Cardiac fibroblast (primary cell): ENCODE data around the gene TMEM179.

Experiments used
- DNase-seq, 2 donors: peaks; one replicate each; pipeline versions ENCODE4 v3.0.0 to v3.0.0-alpha.2; 2010; ENCODE audit warnings: low read depth in 2 of 2
- H3K4me3 ChIP-seq, 2 donors: replicated peaks in 1 of 2; 1 replicate in 1 of 2; 2 replicates in 1 of 2; pipeline ENCODE4 v1.5.1; 2011; ENCODE audit warnings: low read depth in 2 of 2, low read length in 2 of 2, mild to moderate bottlenecking in 2 of 2, moderate library complexity in 1 of 2
- TF ChIP-seq, protein P1 (sequence below): IDR thresholded peaks from one replicate; pipeline ENCODE4 v1.5.1; 2011; ENCODE audit warnings: low read depth, mild to moderate bottlenecking, low read length, inconsistent platforms

The TMEM179 gene

DNA sequence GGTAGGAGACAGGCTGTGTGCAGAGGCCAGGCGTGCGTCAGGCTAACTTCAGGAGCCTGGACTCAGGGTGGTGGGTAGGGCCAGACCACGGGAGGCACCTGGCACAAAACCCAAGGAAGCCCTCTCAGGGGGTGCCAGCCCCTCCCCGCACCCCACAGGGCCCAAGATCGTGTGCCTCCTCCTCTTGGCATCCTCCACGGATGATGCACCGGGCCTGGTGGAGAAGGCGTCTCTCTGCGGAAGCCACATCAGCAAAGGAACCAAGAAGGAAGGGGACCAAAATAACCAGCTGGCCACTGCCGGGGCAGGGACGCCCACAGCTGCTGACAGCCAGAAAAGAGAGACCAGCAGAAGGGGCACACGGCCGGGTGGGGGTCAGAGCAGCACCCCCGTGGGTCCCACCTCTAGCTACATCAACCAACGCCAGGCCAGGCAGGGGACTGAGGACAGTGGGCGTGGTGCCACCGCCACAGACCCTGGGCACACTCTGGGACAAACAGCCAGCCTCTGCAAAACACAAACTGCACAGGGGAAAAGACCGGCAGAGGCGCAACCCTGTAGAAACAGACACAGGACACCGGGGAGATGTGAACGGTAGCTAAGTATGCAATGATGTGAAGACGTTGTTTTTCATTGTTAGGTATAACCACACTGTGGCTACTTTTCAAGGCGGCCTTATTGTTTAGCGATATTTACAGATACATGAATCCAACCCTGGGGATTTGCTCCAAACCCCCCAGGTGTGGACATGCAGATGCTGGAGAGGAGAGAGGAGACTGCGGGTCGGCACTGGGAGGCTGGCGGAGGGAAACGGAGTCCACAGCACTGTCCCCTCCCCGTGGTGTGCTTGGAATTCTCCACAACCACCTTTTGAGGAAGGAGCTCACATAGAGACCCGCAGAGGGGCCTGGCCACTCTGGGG is 51.1 kb downstream of the TMEM179 start:
- no peak overlapping the region for H3K4me3 ChIP-seq
- TF ChIP-seq, protein P1, sequence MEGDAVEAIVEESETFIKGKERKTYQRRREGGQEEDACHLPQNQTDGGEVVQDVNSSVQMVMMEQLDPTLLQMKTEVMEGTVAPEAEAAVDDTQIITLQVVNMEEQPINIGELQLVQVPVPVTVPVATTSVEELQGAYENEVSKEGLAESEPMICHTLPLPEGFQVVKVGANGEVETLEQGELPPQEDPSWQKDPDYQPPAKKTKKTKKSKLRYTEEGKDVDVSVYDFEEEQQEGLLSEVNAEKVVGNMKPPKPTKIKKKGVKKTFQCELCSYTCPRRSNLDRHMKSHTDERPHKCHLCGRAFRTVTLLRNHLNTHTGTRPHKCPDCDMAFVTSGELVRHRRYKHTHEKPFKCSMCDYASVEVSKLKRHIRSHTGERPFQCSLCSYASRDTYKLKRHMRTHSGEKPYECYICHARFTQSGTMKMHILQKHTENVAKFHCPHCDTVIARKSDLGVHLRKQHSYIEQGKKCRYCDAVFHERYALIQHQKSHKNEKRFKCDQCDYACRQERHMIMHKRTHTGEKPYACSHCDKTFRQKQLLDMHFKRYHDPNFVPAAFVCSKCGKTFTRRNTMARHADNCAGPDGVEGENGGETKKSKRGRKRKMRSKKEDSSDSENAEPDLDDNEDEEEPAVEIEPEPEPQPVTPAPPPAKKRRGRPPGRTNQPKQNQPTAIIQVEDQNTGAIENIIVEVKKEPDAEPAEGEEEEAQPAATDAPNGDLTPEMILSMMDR, result no peak
- DNase-seq, result no peak

DNA sequence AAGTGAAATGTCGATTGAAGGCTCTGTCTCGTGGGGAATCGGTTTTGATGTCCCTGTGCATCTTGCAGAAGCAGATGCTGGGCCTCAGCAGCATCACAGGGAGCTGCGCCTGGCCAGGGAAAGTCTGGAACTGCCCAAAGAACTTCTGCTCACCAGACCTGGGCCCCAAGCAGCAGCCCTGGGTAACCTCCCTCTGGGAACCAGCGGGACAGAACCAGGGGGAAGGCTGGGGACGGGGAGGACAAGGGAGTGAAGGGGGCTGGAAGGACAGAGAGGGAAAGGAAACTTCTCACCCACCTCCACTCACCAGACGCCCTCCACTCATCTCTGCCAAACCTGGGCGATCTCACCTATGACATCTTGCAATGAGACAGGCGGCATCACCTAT is 51.8 kb downstream of the TMEM179 start:
- DNase-seq, result no peak

DNA sequence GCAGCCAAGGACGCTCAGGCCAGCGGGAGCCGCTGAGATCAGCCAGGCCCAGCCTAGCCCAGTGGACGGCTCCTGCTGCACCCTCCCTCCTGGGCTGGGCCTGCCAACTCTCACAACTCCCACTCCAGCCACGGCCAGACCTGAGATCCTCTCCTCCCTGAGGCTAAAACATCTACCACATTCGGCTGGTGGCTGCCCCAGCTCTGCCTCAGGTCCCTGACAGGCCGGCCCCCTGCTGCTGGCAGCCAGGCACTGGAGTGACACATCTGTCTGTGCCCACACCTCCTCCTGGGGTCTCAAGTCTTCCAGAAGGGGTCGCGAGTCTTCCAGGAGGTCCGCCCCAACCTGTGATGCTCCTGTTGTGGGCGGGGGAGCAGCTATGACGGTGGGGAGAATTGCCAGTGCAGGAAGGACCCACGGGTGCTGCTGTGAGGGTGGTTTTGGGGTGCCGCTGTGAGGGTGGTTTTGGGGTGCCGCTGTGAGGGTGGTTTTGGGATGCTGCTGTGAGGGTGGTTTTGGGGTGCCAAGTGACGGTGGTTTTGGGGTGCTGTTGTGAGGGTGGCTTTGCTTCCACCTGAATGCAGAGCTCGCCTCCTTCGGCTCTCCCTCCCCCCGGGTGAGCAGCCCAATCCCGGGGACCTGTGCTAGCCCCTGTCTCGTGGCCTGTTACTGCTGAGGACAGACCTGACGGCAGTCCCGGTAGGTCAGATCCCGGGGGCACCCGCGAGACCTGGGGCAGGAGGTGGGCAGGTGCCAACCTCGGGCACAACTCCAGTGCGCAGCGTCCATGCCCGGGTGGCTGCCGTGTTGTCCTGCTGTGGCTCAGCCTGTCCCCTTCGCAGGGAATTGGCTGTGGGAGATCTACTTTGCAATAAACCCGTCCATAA is 52.5 kb downstream of the TMEM179 start:
- no peak for DNase-seq
- TF ChIP-seq, protein P1, result no peak

More for the DNA sequence above, 51.8 kb downstream of the TMEM179 start:
- TF ChIP-seq, protein P1, result no peak
- no peak overlapping the region for H3K4me3 ChIP-seq

DNA sequence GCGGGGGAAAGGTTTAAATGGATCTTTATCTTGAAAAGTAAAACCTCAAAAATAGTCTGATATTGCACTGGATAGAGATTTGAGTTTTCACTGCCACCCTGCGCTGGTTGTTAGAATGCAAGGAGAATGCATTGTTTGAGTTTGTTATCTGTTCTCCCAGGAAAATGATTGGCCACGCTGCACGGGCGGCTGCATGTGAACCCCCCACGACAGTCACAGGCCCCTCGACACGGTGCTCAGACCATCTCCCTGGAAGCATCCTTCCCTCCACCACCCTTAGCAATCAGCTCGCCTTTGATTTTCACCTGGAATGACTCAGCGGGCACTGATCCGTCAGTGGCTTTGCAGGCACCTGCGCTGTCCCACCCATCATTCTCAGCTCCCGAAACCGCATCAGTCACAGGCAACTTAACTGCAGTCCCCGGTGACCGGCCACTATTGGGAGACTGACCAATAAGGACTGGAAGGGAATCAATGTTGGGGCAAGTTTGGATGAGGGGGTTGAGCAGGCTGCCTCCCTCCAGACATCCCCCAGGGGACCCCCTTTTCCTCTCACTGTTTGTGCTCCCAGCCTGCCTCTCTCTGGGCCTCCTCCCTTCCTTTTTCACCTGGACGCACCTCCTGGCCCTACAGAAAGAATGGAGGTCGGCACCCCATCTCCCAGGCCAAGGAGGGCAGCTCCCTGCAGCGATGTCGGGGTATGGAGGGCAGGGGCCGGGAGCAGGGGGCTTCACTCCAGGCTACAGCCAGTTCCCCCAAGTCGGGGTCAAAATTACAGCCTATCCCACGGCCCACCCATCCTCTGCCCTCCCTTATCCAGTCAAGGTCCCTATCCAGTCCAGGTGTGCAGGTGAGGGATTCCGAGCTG is 53.5 kb downstream of the TMEM179 start:
- no peak overlapping the region for H3K4me3 ChIP-seq
- TF ChIP-seq, protein P1, result no peak
- no peak for DNase-seq

More for the DNA sequence above, 52.5 kb downstream of the TMEM179 start:
- H3K4me3 ChIP-seq, result no peak overlapping the region

DNA sequence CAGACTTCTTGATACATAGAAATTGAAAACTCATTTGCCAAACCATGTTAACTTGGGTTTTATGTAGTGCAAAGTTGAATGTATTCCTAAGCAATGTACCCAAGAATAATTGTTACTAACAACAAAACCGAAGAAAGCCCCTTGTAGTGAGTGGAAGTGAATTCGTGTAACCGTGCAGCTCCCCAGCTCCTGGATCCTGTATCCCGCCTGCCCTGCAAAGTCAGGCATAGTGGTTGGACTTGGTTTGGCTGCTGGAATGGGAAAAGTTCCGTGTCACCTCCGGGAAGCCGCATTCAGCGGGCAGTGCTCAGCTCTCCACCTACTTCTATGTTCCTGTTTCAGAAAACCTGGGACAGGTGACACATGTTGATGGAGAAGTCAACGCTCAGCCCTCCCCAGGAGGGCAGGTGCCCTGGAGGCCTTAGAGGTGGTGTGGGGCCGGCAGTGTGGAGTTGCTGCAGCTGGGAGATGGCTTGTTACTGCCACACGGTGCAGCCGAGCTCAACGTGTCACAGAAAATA is 54.2 kb downstream of the TMEM179 start:
- TF ChIP-seq, protein P1, result no peak
- H3K4me3 ChIP-seq, result no peak overlapping the region
- no peak for DNase-seq
